ENCODE measurements around the gene YAE1.

Gene YAE1

DNA sequence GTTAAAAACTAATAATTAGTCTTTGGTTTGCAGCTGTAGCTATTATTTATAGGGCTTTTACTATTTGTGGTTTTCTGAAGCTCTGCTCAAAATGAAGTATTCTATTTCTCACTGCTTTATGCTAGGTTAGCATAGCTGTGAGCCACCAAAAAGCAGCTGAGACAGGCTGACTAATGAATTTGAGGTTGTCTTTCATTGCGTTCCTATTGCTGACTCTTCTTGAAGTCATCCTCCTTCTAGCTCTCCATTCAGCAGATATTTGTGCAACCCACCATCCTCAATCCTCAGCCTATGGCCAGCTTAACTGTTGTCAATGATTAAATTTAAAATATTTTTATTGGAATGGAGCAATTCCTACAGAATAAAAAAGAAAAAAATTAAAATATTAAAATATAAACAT lies 55.1 kb downstream of the YAE1 start:
- Histone ChIP-seq H3K4me1 (ENCODE audit: control insufficient read depth, insufficient read depth, low read depth, low read length) (peaks cover 3% of the 10 kb centered on the region), H2AK5ac (ENCODE audit: low read length, severe bottlenecking) (no peak overlapping the region), H2BK120ac (ENCODE audit: low read depth, low read length) (no peak overlapping the region), H4K91ac (ENCODE audit: low read length) (no peak overlapping the region), H3K9ac (ENCODE audit: low read length) (peak overlapping the region; percentile 99), H3K4me3 (ENCODE audit: insufficient read depth in 1 of 2, low read depth in 1 of 2, low read length in 2 of 2) (peak overlapping the region in 1 of 2 experiments; percentile 40), H2BK15ac (ENCODE audit: low read depth, poor library complexity, severe bottlenecking) (no peak overlapping the region), H2BK12ac (ENCODE audit: low read length in 2 of 2) (no peak overlapping the region), H2BK5ac (ENCODE audit: low read depth, low read length, poor library complexity, severe bottlenecking) (no peak overlapping the region), H3K14ac (ENCODE audit: low read length in 2 of 2) (no peak overlapping the region), H4K8ac (ENCODE audit: low read length) (no peak overlapping the region), H3K18ac (ENCODE audit: low read depth in 1 of 2, low read length in 2 of 2) (no peak overlapping the region), H3K27me3 (ENCODE audit: control insufficient read depth in 1 of 2, insufficient read depth in 1 of 2, low read length in 2 of 2) (no peaks in the 10 kb centered on the region), H3K36me3 (ENCODE audit: control insufficient read depth in 1 of 2, insufficient read depth in 2 of 2, low read depth in 1 of 2, low read length in 2 of 2) (no peaks in the 10 kb centered on the region), H3K23ac (ENCODE audit: low read length in 2 of 2) (no peak overlapping the region), H3K79me1 (replicated peaks; ENCODE audit: low read length, poor library complexity, severe bottlenecking) (peaks cover 2% of the 10 kb centered on the region), H3K4me2 (ENCODE audit: low read length, poor library complexity, severe bottlenecking) (no peak overlapping the region), H3K4ac (ENCODE audit: low read depth in 1 of 2, low read length in 2 of 2) (no peak overlapping the region), H3K27ac (ENCODE audit: low read length, poor library complexity, severe bottlenecking) (peak overlapping the region; percentile 75), H2AFZ (ENCODE audit: low read depth, low read length) (no peak overlapping the region), H3K9me3 (ENCODE audit: control insufficient read depth, low read length) (no peaks in the 10 kb centered on the region)
- peak; percentile 74 for DNase-seq
- WGBS, result 0% methylated on average over 1 of the region's 1 CpG

DNA sequence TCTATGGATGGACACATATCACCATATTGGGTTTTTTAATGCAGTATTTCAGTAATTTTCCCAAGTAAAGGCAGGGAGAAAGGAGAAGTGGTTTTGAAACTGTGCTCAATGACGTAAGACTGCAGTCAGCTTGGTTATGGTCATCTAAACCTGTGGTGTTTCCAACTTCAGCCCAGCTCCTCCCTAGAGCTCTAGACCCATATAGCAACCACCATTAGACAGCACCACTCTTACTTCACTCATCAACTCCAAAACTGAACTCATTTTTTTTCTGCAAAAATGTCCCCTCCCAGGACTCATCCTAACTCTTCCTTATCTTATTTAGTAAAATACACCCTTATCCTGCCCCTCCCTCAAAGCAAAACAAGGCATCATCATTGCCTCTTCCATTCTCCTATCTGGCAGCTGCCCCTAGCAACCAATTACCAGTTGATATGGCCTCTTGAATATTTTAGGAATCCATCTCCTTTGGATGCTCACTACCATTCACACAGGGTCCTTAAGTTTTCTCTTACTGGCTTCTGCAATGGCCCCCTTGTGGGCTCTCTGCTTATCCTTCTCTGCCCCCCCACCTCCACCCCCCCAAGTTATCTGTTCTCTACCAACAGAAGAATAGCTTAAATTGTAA lies 55.7 kb downstream of the YAE1 start:
- Histone ChIP-seq H3K4ac (ENCODE audit: low read depth in 1 of 2, low read length in 2 of 2) (peak overlapping the region in 1 of 2 experiments; percentile 13), H2AFZ (ENCODE audit: low read depth, low read length) (no peak overlapping the region), H2BK12ac (ENCODE audit: low read length in 2 of 2) (no peak overlapping the region), H3K18ac (ENCODE audit: low read depth in 1 of 2, low read length in 2 of 2) (peak overlapping the region in 1 of 2 experiments; percentile 48), H3K27me3 (ENCODE audit: control insufficient read depth in 1 of 2, insufficient read depth in 1 of 2, low read length in 2 of 2) (no peaks in the 10 kb centered on the region), H3K23ac (ENCODE audit: low read length in 2 of 2) (no peak overlapping the region), H2BK120ac (ENCODE audit: low read depth, low read length) (no peak overlapping the region), H3K27ac (ENCODE audit: low read length, poor library complexity, severe bottlenecking) (peak overlapping the region; percentile 97), H3K79me1 (replicated peaks; ENCODE audit: low read length, poor library complexity, severe bottlenecking) (peaks cover 2% of the 10 kb centered on the region), H3K36me3 (ENCODE audit: control insufficient read depth in 1 of 2, insufficient read depth in 2 of 2, low read depth in 1 of 2, low read length in 2 of 2) (peaks cover 0 to 3% of the 10 kb centered on the region in 2 experiments), H3K4me3 (ENCODE audit: insufficient read depth in 1 of 2, low read depth in 1 of 2, low read length in 2 of 2) (peak overlapping the region in 1 of 2 experiments; percentile 96), H2AK5ac (ENCODE audit: low read length, severe bottlenecking) (peak overlapping the region; percentile 49), H2BK5ac (ENCODE audit: low read depth, low read length, poor library complexity, severe bottlenecking) (no peak overlapping the region), H3K9ac (ENCODE audit: low read length) (peak overlapping the region; percentile 99), H4K8ac (ENCODE audit: low read length) (no peak overlapping the region), H3K4me1 (ENCODE audit: control insufficient read depth, insufficient read depth, low read depth, low read length) (peaks cover 5% of the 10 kb centered on the region), H4K91ac (ENCODE audit: low read length) (peak overlapping the region; percentile 12), H3K14ac (ENCODE audit: low read length in 2 of 2) (no peak overlapping the region), H3K4me2 (ENCODE audit: low read length, poor library complexity, severe bottlenecking) (peak overlapping the region; percentile 56), H3K9me3 (ENCODE audit: control insufficient read depth, low read length) (no peaks in the 10 kb centered on the region), H2BK15ac (ENCODE audit: low read depth, poor library complexity, severe bottlenecking) (no peak overlapping the region)
- WGBS, result 100% methylated on average over 1 of the region's 1 CpG
- DNase-seq, result peak; percentile 37

Data from mesenchymal stem cell (in vitro differentiated cells and primary cell).